OCI-LY1 (cell line): Measurements from ENCODE around the gene ZFR.

ENCODE experiments used
- CTCF ChIP-seq: fragments of 200-600 bp; sonication (generic), shearing (Covaris generic); IDR thresholded peaks from 2 replicates; pipeline ENCODE4 v1.5.1; 2017; ENCODE audit warnings: mild to moderate bottlenecking, antibody characterized with exemption, low read length, moderate library complexity, mixed read lengths
- EZH2 ChIP-seq: fragments of 200-600 bp; sonication (generic), shearing (Covaris generic); IDR thresholded peaks from 2 replicates; pipeline ENCODE4 v1.8.0; 2017; ENCODE audit warnings: borderline replicate concordance, mixed run types, mild to moderate bottlenecking, antibody characterized with exemption, low read length, moderate library complexity, mixed read lengths

GRCh38 chr5:32434221-32434620, 10.3 kb downstream of the ZFR start:
- TF ChIP-seq CTCF (no peak), EZH2 (no peak)
